B cell (primary cell): ENCODE results near the gene ZNF469. TPM values are rescaled to one million over a fixed set of nuclear protein-coding genes. Genes with fewer than 3 reads are reported as not detected.

Experiments used
- ATAC-seq: fragments of 200-7000 bp; cut with Tn5 transposase; one replicate; pipeline ENCODE4 v1.10.0; 2021; ENCODE audit warnings: low read depth, mild to moderate bottlenecking, moderate number of reproducible peaks, moderate library complexity
- CTCF ChIA-PET: fragments of 350-600 bp; sonication (Branson Sonifier 250); formaldehyde crosslinking; loops from one replicate; lab custom pipeline; 2021; ENCODE audit warnings: antibody characterized with exemption, inconsistent platforms; lab: Charles Lee
- POLR2A ChIA-PET: fragments of 350-600 bp; sonication (Branson Sonifier 250); formaldehyde crosslinking; loops from one replicate; lab custom pipeline; 2021; ENCODE audit warnings: antibody characterized with exemption; lab: Charles Lee
- DNase-seq: peaks from one replicate; pipeline ENCODE4 v3.0.0; 2013
- H2AFZ ChIP-seq: 2 replicates; pipeline ENCODE4 v1.6.1; 2012; ENCODE audit warnings: mild to moderate bottlenecking, low read depth, low read length; ENCODE audit not compliant: insufficient read depth, poor library complexity, severe bottlenecking
- H3K27ac ChIP-seq, 2 donors: 1 replicate in 1 of 2; 2 replicates in 1 of 2; pipeline ENCODE4 v1.5.1; 2012 to 2013; ENCODE audit warnings: low read length in 2 of 2, mild to moderate bottlenecking in 2 of 2, moderate library complexity in 1 of 2
- H3K27me3 ChIP-seq, 4 experiments: fragments of 200-600 bp in 1 of 4; sonication (generic) in 1 of 4; replicated peaks in 1 of 4; 1 replicate in 2 of 4; 2 replicates in 2 of 4; pipeline versions ENCODE4 v1.6.1 to v1.7.0; 2013 to 2016; ENCODE audit warnings: low read length in 3 of 4, mild to moderate bottlenecking in 2 of 4, mixed read lengths in 1 of 4, moderate library complexity in 1 of 4; ENCODE audit not compliant: insufficient read depth in 4 of 4, control insufficient read depth in 3 of 4; ENCODE audit errors: control extremely low read depth in 1 of 4
- H3K36me3 ChIP-seq, 2 experiments: replicated peaks in 1 of 2; 1 replicate in 1 of 2; 2 replicates in 1 of 2; pipeline versions ENCODE4 v1.6.1 to v1.7.1; 2013; ENCODE audit warnings: low read length in 1 of 2; ENCODE audit not compliant: insufficient read depth in 2 of 2, control insufficient read depth in 1 of 2; ENCODE audit errors: control extremely low read depth in 1 of 2, extremely low read depth in 1 of 2
- H3K4me1 ChIP-seq, 2 donors: fragments of 200-600 bp in 1 of 2; sonication (generic) in 1 of 2; 1 replicate in 1 of 2; 2 replicates in 1 of 2; pipeline versions ENCODE4 v1.5.1 to v1.6.1; 2013 to 2017; ENCODE audit warnings: low read length in 2 of 2; ENCODE audit not compliant: control insufficient read depth in 2 of 2, insufficient read depth in 2 of 2
- H3K4me2 ChIP-seq: replicated peaks from 2 replicates; pipeline ENCODE3; 2012; ENCODE audit warnings: mild to moderate bottlenecking, low read depth, low read length; ENCODE audit not compliant: poor library complexity, severe bottlenecking
- H3K4me3 ChIP-seq, 5 experiments: fragments of 200-600 bp in 1 of 5; sonication (generic) in 1 of 5; 1 replicate in 3 of 5; 2 replicates in 2 of 5; pipeline versions ENCODE4 v1.5.1 to v1.7.0; 2011 to 2016; ENCODE audit warnings: low read length in 4 of 5, mild to moderate bottlenecking in 4 of 5, low read depth in 2 of 5, control low read depth in 1 of 5, moderate library complexity in 1 of 5; ENCODE audit not compliant: insufficient read depth in 1 of 5; ENCODE audit errors: control extremely low read depth in 1 of 5, extremely low read depth in 1 of 5
- H3K79me2 ChIP-seq: fragments of 200-600 bp; sonication (generic); one replicate; pipeline ENCODE4 v1.6.0; 2016; ENCODE audit warnings: low read length; ENCODE audit not compliant: control insufficient read depth, insufficient read depth
- H3K9ac ChIP-seq: fragments of 200-600 bp; sonication (generic); 2 replicates; pipeline ENCODE4 v1.6.1; 2017; ENCODE audit warnings: mild to moderate bottlenecking, low read length, moderate library complexity
- H3K9me3 ChIP-seq, 3 donors: one replicate each; pipeline versions ENCODE4 v1.6.1 to v1.7.1; 2013; ENCODE audit warnings: low read length in 2 of 3; ENCODE audit not compliant: control insufficient read depth in 2 of 3, insufficient read depth in 1 of 3; ENCODE audit errors: control extremely low read depth in 1 of 3
- H4K20me1 ChIP-seq: 2 replicates; pipeline ENCODE4 v1.6.0; 2012; ENCODE audit warnings: mild to moderate bottlenecking, low read length; ENCODE audit not compliant: insufficient read depth, control insufficient read depth, poor library complexity, severe bottlenecking
- H3K27ac Mint-ChIP-seq: one replicate; pipeline ENCODE4 v1.8.0; 2021; ENCODE audit warnings: mixed read lengths
- H3K27me3 Mint-ChIP-seq: one replicate; pipeline ENCODE4 v1.8.0; 2021; ENCODE audit warnings: mixed read lengths
- H3K4me1 Mint-ChIP-seq: one replicate; pipeline ENCODE4 v1.8.0; 2021; ENCODE audit warnings: mixed read lengths
- H3K4me3 Mint-ChIP-seq: one replicate; pipeline ENCODE4 v1.8.0; 2021; ENCODE audit warnings: mixed read lengths
- H3K9me3 Mint-ChIP-seq: one replicate; pipeline ENCODE4 v1.8.0; 2022; ENCODE audit warnings: mixed read lengths; ENCODE audit not compliant: insufficient read depth
- EZH2 ChIP-seq: IDR thresholded peaks from 2 replicates; pipeline ENCODE4 v1.6.1; 2012; ENCODE audit warnings: borderline replicate concordance, low read depth, mild to moderate bottlenecking, moderate library complexity, low read length; ENCODE audit not compliant: insufficient read depth, poor library complexity, severe bottlenecking
- WGBS: methylation state at CpG from one replicate; pipeline ENCODE4 v1.1.5; 2013; ENCODE audit warnings: missing lambda C conversion rate; ENCODE audit not compliant: insufficient coverage; 5-methylcytosine and 5-hydroxymethylcytosine counted together
- intact Hi-C: fragments of 100-400 bp; cut with micrococcal nuclease; formaldehyde crosslinking; loops from one replicate; pipeline ENCODE4 v1.10.0; 2022
- polyA plus RNA-seq: library from polyadenylated mRNA; depleted of rRNA; stranded (reverse); fragments of >200 nt; gene quantifications from 2 replicates; pipeline ENCODE4 v1.2.3, GENCODE V29; 2012
- total RNA-seq, 2 donors: library from RNA; stranded (reverse); fragments of 120-200 nt in 1 of 2; gene quantifications; 1 replicate in 1 of 2; 2 replicates in 1 of 2; pipeline versions ENCODE4 v1.2.3 to v1.2.4, GENCODE V29; 2013 to 2022
- TF ChIP-seq, protein P1 (sequence below): fragments of 200-600 bp; IDR thresholded peaks from one replicate; pipeline ENCODE4 v1.8.0; 2022; ENCODE audit warnings: antibody characterized with exemption, mild to moderate bottlenecking

Gene ZNF469
- total and polyA plus RNA-seq, 2 donors (not counting 1 experiment from before 2014, with no cell fraction given), result 0.25 to 5.9 TPM

DNA sequence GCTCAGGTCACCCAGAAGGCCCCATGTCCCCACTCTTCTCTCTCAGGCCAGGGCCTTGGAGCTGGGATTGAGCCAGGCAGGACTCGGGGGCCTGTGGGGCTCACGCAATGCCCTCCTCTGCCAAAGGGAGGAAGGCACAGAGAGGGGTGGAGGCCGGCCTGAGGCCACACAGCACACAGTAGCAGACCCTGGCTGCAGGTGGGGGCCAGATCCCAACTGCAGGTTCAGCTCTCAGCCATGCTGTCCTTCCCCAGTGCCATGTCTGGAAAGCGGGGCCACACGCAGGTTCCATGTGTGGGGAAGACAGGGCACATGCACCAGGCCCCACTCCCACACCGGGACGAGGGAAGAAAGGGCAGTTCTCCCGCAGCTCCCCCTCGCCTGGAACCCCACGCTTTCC, 37.0 kb downstream of the ZNF469 start:
- Mint-ChIP-seq H3K27ac (no peak overlapping the region), H3K27me3 (no peaks in the 10 kb centered on the region), H3K4me3 (no peak overlapping the region), H3K4me1 (peaks cover 3% of the 10 kb centered on the region), H3K9me3 (no peaks in the 10 kb centered on the region)
- DNase-seq, result no peak
- no peak overlapping the region for H3K4me2 ChIP-seq
- H3K36me3 ChIP-seq, result no peaks in the 10 kb centered on the region
- H3K27ac ChIP-seq, result no peak overlapping the region
- POLR2A ChIA-PET, result no interaction called here
- no peak overlapping the region for H2AFZ ChIP-seq
- peaks cover 0 to 3% (median 0%) of the 10 kb centered on the region in 3 donors for H3K9me3 ChIP-seq
- no peaks in the 10 kb centered on the region for H4K20me1 ChIP-seq
- CTCF ChIA-PET, result interaction anchor here (0.6 kb wide), 1 partner anchor 17 kb away, joined by 3 read pairs; no protein-coding TSS in a partner anchor
- 88% methylated on average over 6 of the region's 10 CpGs for WGBS
- ATAC-seq, result no peak
- no peak overlapping the region for H3K9ac ChIP-seq
- H3K79me2 ChIP-seq, result no peaks in the 10 kb centered on the region
- TF ChIP-seq EZH2, result no peak
- H3K4me1 ChIP-seq, result no peaks in the 10 kb centered on the region
- peaks cover 0 to 2% (median 0%) of the 10 kb centered on the region in 4 experiments for H3K27me3 ChIP-seq
- intact Hi-C loops, result no loop called here
- H3K4me3 ChIP-seq, result no peak overlapping the region

DNA sequence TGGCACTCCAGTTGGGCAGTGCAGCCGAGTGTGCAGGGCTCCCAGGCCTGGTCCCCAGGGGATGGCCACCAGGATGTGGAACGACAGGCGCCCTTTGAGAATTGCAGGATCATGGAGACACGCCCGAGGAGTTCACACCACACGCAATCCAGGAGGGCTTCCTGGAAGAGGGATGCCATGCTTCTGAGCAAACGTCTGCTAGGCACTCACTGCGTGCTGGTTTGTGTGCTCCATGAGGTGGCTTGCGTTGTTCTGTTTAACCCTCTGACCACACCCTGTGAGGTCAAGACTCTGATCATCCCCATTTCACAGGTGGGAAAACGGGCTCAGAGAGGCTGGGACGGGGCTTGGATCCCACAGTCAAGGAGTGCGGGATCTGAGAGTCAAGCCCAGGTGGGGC, 37.7 kb downstream of the ZNF469 start:
- intact Hi-C loops, result no loop called here
- DNase-seq (no peak), ATAC-seq (no peak)
- peaks cover 0 to 2% (median 0%) of the 10 kb centered on the region in 4 experiments for H3K27me3 ChIP-seq
- no peak overlapping the region for H3K9ac ChIP-seq
- 84% methylated on average over 12 of the region's 12 CpGs for WGBS
- no peaks in the 10 kb centered on the region for H3K79me2 ChIP-seq
- Mint-ChIP-seq H3K9me3 (no peaks in the 10 kb centered on the region), H3K4me1 (peaks cover 6% of the 10 kb centered on the region), H3K27ac (no peak overlapping the region), H3K4me3 (no peak overlapping the region), H3K27me3 (no peaks in the 10 kb centered on the region)
- H2AFZ ChIP-seq, result no peak overlapping the region
- H3K9me3 ChIP-seq, result peaks cover 0 to 3% (median 0%) of the 10 kb centered on the region in 3 donors
- no peaks in the 10 kb centered on the region for H4K20me1 ChIP-seq
- no peaks in the 10 kb centered on the region for H3K36me3 ChIP-seq
- no peak overlapping the region for H3K4me2 ChIP-seq
- no peaks in the 10 kb centered on the region for H3K4me1 ChIP-seq
- TF ChIP-seq, protein P1, sequence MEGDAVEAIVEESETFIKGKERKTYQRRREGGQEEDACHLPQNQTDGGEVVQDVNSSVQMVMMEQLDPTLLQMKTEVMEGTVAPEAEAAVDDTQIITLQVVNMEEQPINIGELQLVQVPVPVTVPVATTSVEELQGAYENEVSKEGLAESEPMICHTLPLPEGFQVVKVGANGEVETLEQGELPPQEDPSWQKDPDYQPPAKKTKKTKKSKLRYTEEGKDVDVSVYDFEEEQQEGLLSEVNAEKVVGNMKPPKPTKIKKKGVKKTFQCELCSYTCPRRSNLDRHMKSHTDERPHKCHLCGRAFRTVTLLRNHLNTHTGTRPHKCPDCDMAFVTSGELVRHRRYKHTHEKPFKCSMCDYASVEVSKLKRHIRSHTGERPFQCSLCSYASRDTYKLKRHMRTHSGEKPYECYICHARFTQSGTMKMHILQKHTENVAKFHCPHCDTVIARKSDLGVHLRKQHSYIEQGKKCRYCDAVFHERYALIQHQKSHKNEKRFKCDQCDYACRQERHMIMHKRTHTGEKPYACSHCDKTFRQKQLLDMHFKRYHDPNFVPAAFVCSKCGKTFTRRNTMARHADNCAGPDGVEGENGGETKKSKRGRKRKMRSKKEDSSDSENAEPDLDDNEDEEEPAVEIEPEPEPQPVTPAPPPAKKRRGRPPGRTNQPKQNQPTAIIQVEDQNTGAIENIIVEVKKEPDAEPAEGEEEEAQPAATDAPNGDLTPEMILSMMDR, result no peak
- no peak for TF ChIP-seq EZH2
- ChIA-PET POLR2A (no interaction called here), CTCF (no interaction called here)
- no peak overlapping the region for H3K4me3 ChIP-seq
- no peak overlapping the region for H3K27ac ChIP-seq
